Measurements from ENCODE around the gene RTP5.
A peak's percentile ranks its signal among the peaks of the same experiment; 100 is the strongest.

The RTP5 gene

DNA sequence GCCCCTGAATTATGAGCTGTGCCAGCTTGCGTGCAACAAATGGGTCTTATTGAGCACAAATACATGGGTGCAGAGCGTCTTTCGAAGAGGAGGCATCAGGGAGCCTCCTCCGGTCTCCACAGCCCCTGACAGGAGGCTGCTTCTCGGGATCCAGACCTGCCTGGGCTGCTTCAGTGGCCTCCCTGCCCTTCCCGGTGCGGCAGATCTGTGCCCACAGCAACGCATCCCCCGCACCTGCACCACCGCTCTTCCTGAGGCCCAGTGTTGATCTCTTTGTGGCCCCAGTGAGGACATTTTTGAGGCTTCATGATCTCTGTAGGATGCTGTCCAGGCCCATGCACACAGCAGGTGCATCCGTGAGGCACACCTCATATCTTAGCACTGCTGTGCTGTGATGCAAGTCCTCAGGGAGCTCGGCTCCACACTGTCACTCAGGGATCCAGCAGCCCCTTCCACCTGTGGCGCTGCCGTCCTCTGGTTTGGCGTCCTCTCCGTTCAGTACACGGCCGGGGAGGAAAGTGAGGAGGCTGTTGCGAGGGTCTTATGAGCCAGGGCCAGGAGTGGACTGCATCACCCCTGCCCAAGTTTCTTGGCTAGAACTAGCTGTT is 17.4 kb downstream of the RTP5 start:
- no peak for DNase-seq (ENCODE audit: low read depth in 2 of 2, low spot score in 1 of 2)

GRCh38 chr2:241887806-241888522 is 18.4 kb downstream of the RTP5 start:
- no peak for DNase-seq (ENCODE audit: low read depth in 2 of 2, low spot score in 1 of 2)

DNA sequence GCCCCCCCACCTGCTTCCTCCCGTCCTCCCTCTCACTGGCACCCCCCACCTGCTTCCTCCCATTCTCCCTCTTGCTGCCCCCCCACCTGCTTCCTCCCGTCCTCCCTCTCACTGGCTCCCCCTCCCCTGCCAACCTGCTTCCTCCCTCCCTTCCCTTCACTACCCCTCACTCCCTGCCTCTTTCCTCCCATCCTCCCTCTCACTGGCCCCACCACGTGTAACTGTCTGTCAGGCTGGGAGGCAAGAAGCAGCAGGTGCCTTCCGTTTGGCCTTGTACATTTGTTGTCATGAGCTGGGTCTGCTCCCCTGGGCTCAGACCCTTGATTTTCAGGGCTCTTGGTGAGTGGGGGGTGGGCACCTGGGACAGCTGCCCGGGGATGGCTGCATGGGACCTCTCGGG is 19.1 kb downstream of the RTP5 start:
- no peak for DNase-seq (ENCODE audit: low read depth in 2 of 2, low spot score in 1 of 2)

GRCh38 chr2:241890524-241891235 is 21.2 kb downstream of the RTP5 start:
- DNase-seq (ENCODE audit: low read depth in 2 of 2, low spot score in 1 of 2) = no peak

- no peak for DNase-seq (ENCODE audit: low read depth in 2 of 2, low spot score in 1 of 2)
Observed at GRCh38 chr2:241891315-241891987, 21.9 kb downstream of the RTP5 start.

DNA sequence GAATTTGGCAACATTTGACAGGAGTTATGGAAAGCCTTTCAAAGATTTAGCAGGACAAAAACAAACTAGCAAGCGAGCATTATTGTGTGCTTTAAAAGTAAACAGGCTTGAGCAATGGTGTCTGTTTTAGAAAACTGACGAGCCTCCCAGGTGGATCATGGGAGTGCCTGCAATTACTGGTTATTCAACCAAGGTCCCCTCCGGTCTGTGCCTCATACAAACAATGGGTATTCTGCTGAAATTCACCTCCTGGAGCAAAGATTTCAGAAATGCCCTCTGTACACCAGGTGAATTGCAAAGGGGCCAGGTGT is 22.4 kb downstream of the RTP5 start:
- no peak for DNase-seq (ENCODE audit: low read depth in 2 of 2, low spot score in 1 of 2)

DNA sequence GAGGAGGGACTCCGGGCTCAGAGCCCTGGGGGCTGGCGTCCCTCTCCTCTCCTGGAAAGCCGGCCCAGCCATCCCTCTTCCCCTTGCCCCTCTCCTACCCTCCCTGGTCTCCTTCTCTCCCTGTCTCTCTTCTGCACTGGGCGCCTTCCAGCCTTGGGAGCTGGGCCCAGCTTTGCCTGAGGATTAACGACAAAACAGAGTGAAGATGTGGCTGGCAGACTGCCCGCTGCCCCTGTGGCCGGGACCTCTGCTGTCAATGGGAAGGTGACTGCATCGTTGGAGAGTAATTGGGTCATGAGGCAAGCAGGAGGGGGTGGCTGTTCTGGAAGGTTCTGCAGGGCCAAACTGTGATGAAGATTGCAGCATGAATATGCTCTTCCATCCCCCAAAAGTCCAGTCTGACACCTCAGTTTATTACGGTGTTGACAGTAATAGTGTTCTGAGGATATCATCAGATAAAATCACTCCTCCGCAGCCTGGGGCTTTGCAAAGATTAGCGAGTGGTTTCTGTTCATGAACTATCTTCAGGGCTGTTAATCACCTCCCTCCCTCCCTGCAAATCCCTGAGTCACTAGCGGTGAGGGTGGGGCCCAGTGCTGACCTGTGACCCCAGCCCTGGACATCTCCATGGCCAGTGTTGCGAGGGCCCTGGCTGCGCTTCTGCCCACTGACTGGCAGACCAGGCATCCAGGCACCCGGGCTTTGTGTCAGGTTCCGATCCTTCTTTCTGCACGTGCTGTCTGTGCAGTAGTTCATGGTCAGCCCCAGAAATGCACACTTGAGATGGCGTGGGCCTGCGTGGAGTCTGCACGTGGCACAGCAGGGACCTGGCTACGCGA is 23.0 kb downstream of the RTP5 start:
- DNase-seq (ENCODE audit: low read depth in 2 of 2, low spot score in 1 of 2) = no peak

DNA sequence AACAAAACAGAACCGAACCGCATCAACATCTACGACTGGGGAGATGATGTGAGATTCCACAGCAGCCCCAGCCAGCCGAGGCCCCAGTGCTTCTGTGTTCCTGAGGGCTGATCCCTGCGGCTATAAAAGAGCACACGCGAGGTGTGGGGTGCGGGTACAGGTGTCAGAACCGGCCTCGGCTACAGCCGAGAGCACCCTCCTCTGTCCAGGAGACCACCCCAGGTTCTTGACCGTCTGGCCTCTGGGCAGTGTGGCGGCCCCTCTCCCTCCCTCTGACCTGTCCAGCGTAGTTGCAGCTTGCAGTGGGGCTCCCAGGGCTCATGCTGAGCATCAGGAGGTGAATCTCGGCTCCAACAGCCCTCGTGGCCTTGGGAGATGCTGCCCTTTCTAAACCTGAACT is 23.7 kb downstream of the RTP5 start:
- no peak for DNase-seq (ENCODE audit: low read depth in 2 of 2, low spot score in 1 of 2)

DNA sequence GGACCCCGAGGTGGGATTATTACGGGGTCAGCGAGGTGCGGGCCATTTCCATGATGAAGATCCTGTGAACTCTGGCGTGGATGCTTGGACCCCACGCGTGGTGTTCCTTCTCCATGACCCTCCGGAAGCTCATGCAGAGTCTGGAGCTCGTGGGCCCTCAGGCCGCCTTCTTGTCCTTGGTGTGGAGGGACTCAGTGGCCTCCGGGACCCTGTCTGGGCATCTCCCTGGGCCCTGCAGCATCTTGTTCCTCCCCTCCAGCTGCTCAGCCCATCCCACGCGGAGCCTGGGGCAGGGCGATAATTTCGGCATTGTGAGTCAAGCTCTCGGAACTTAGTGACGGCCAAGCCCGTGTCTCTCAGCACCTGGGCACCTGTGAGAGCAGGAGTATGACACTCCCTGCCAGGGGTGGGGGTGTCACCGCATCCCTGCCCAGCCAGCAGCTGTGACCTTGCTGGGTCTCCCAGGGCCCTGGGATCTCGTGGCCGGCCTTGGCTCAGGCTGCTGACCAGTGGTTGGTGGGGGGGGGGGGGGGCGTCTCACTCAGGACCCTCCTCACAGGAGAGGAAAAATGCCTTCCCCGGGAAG is 24.6 kb downstream of the RTP5 start:
- no peak for DNase-seq (ENCODE audit: low read depth in 2 of 2, low spot score in 1 of 2)

DNA sequence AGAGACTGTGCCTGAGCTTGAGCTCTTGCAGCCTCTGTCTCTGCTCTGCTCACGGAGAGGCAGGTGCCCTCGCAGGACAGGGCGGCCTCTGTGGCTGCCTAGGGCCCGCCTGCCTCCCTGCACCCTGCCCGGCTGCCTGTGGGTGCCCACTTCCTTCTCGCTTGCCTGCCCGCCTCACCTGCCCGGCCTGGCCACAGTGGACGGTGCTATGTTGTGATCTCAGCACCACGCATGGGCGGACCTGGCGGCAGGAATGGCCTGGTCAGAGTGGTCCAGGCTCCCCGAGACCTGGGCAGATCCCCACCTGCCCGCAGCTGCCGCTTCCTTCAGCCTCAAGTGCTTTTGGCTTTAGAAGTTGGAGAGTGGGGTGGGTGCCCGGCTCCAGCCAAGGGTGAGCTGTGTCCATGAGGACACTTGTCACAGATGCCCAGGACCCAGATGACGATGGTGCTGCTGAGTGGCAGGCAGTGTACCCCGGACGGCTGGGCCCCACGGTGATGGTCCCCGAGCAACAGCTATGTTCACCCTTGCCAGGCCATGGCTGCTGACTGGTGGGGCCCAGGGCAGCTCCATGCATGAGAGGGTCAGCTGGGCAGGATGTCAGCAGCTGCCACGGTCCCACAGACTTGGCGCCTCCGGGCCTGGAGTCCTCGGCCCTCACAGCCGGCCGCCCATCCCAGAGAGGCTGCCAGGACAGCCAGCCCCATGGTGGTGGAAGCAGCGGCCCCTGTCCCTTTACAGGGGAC is 25.3 kb downstream of the RTP5 start:
- no peak for DNase-seq (ENCODE audit: low read depth in 2 of 2, low spot score in 1 of 2)

- no peak for DNase-seq (ENCODE audit: low read depth in 2 of 2, low spot score in 1 of 2)
Observed at GRCh38 chr2:241895427-241895711, 25.8 kb downstream of the RTP5 start.

DNA sequence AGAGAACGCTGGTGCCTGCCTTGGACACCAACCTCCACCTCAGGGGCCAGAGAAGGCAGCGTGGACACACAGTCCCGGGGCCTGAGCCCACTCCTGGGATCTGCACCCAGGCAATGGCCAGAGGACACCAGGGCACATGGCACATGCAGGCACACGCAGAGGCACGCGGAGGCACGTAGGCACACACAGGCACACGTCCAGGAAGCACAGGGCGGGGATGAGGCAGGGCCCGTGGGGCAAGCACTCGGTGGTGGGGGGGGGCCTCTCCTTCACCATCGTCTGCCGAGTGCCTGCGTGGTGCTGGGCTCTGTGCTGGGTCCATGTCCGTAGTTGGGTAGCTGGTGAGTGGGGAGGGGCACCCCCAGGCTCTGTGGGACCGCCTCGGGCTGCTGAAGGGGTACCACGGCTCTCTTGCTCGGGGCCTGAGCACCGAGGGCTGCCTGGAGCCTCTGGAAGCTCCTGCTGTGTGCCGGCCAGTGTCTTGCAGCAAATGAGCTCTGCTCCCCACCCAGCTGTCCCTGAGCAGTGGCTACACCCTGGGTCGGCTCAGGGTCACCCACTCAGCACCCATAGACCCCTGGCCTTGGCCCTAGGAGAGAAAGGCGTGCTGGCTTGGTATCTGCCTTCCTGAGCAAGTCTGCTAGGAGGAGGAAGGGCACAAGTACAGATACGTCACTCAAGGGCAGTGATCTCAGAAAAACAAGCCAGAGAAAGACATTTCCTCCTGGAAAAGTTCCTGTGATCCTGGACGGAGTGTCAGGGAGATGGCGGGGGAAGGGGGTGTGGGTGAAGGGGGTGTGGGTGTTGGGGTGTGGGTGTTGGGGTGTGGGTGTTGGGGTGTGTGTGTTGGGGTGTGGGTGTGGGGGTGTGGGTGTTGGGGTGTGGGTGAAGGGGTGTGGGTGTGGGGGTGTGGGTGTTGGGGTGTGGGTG is 26.4 kb downstream of the RTP5 start:
- DNase-seq (ENCODE audit: low read depth in 2 of 2, low spot score in 1 of 2) = peak in 1 of 2 donors; percentile 28

- DNase-seq (ENCODE audit: low read depth in 2 of 2, low spot score in 1 of 2) = no peak
Observed at GRCh38 chr2:241896746-241897201, 27.2 kb downstream of the RTP5 start.

DNA sequence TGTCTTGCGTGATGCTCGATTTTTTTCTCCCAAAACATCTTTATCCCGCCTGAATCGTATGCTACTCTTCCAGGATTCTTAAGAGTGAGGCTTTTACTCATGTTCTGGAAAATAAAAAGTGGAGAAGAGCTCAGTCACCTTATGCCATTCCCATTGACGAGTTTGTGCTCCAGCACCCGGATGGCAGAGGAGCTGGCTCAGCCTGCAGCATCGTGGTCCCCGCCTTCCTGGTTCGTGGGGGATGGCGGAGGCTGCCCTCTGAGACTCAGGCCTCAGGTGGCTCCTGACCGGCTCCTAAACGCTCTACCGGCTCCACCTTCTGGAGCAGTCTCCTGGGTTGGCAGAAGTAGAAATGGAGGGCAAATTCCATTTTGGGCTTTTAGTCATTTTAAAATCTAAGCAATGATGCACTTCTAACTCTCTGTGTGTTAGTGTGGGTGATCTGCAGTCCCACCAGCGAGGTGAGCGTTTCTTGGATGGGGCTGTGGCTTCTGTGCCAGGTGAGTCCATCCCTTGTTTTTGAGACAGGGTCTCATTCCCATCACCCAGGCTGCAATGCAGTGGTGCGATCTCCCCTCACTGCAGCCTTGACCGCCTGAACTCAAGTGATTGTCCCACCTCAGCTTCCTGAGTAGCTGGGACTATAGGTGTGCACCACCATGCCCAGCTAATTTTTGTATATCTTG is 27.8 kb downstream of the RTP5 start:
- no peak for DNase-seq (ENCODE audit: low read depth in 2 of 2, low spot score in 1 of 2)

- no peak for DNase-seq (ENCODE audit: low read depth in 2 of 2, low spot score in 1 of 2)
Observed at GRCh38 chr2:241898463-241899270, 29.1 kb downstream of the RTP5 start.

GRCh38 chr2:241900251-241901017 is 30.9 kb downstream of the RTP5 start:
- DNase-seq (ENCODE audit: low read depth in 2 of 2, low spot score in 1 of 2) = no peak

DNA sequence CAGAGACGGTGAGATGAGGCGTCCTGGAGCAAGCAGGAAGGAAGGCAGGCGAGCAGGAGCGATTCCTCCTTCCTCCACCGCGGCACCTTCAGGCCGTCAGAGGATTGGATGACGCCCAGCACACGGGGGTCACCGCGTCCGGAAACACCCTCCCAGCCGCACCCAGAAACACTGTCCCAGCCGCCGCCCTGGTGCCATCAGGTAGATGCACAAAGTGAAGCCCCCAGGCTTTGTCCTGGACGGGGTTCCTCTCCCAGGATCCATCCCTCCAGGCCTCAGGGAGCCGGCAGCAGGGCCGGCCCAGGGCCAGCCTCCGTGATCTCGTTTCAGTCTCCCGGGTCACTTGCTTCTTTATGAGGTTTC is 31.5 kb downstream of the RTP5 start:
- DNase-seq (ENCODE audit: low read depth in 2 of 2, low spot score in 1 of 2) = no peak

Measured in stimulated activated CD8-positive, alpha-beta memory T cell treated with anti-CD3 and anti-CD28 coated beads, Interleukin-4, amount 100 ng/mL, for 4 hours (primary cell).